Measurements from ENCODE around the gene MEF2C. TPM values are rescaled to one million over a fixed set of nuclear protein-coding genes. Genes with fewer than 3 reads are reported as not detected.
"Not testable (repeated sequence)": the region's sequence is repeated elsewhere in the genome, so short reads cannot be mapped to it uniquely, and the experiment has no call there.

The MEF2C gene
- total RNA-seq (2014; rRNA removed; shearing (Covaris generic); ENCODE audit: low replicate concordance), result 0.24 and 3.6 TPM in 2 replicates

- in situ Hi-C loops (cut with HindIII; ENCODE audit: low pct_unique_long_range_greater_than_20kb, low sequenced_read_pairs), result no loop called here
- peak; percentile 64 for DNase-seq (ENCODE audit: low read depth)
These were observed at the start of gene MEF2C for GRCh38 chr5:88883059-88883835. MEF2C (minus strand) TSS chr5:88883184; CDS start chr5:88823788, 59,396 bp downstream.

DNA sequence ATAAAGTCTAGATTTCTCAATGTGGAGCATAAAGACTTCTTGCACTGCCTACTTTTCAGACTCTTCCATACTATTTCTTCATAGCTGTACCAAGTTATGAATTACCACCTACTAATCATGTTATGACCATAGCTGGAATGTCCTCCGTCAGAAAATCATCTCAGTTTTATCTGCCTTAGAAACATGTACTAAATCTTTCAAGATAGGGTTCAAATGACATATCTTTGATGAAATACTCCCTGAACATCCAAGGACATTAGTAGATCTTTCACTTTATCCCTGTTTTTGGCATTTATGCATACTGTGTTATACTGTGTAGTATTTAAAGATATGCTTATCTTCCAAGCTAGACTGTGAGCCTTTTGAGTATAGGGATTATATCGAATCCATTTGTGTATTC is 49.6 kb upstream of the MEF2C start:
- DNase-seq (ENCODE audit: low read depth), result no peak
- in situ Hi-C loops (cut with HindIII; ENCODE audit: low pct_unique_long_range_greater_than_20kb, low sequenced_read_pairs), result no loop called here

DNA sequence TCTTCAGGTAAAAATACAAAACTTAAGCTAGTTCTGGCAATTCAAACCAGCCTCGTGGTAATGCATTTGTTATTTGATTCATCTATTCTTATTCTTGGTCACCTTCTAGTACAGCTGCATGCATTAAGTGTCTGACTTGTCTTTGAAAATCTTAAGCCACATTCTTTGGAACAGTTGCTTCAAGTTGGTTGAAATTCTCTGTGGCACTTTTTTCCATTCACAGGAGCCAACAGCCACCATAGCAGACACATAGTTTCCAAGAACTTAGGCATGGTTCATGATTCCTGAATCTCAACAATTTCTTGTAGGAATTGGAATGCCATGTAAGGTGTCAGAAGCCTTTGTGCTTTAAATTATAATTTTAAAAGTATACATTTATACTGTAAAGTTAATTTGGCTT is 47.4 kb upstream of the MEF2C start:
- in situ Hi-C loops (cut with HindIII; ENCODE audit: low pct_unique_long_range_greater_than_20kb, low sequenced_read_pairs), result no loop called here
- no peak for DNase-seq (ENCODE audit: low read depth)

GRCh38 chr5:88929385-88929784 is 46.4 kb upstream of the MEF2C start:
- no peak for DNase-seq (ENCODE audit: low read depth)
- in situ Hi-C loops (cut with HindIII; ENCODE audit: low pct_unique_long_range_greater_than_20kb, low sequenced_read_pairs), result no loop called here

DNA sequence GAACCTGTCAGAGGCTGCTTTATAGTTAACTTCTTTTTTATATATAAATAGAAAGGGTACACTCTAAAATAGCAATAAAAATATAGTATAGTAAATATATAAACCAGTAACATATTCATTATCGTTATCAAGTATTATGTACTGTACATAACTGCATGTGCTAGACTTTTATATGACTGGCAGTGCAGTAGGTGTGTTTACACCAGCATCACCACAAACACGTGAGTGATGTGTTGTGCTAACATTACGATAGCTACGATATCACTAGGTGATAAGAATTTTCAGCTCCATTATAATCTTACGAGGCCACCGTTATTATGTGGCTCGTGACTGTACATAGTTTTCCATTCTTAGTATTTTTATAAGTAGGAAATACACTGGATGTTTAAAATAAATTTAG is 43.8 kb upstream of the MEF2C start:
- DNase-seq (ENCODE audit: low read depth), result no peak
- in situ Hi-C loops (cut with HindIII; ENCODE audit: low pct_unique_long_range_greater_than_20kb, low sequenced_read_pairs), result no loop called here

- DNase-seq (ENCODE audit: low read depth), result no peak
- in situ Hi-C loops (cut with HindIII; ENCODE audit: low pct_unique_long_range_greater_than_20kb, low sequenced_read_pairs), result no loop called here
These were observed 42.9 kb upstream of the MEF2C start for GRCh38 chr5:88925692-88926490.

- in situ Hi-C loops (cut with HindIII; ENCODE audit: low pct_unique_long_range_greater_than_20kb, low sequenced_read_pairs), result no loop called here
- no peak for DNase-seq (ENCODE audit: low read depth)
These were observed 41.3 kb upstream of the MEF2C start for GRCh38 chr5:88924330-88924657.

- in situ Hi-C loops (cut with HindIII; ENCODE audit: low pct_unique_long_range_greater_than_20kb, low sequenced_read_pairs), result no loop called here
- no peak for DNase-seq (ENCODE audit: low read depth)
These were observed 40.8 kb upstream of the MEF2C start for GRCh38 chr5:88923623-88924329.

GRCh38 chr5:88912743-88913142 is 29.8 kb upstream of the MEF2C start:
- DNase-seq (ENCODE audit: low read depth); in situ Hi-C loops (cut with HindIII; ENCODE audit: low pct_unique_long_range_greater_than_20kb, low sequenced_read_pairs): not testable (repeated sequence)

DNA sequence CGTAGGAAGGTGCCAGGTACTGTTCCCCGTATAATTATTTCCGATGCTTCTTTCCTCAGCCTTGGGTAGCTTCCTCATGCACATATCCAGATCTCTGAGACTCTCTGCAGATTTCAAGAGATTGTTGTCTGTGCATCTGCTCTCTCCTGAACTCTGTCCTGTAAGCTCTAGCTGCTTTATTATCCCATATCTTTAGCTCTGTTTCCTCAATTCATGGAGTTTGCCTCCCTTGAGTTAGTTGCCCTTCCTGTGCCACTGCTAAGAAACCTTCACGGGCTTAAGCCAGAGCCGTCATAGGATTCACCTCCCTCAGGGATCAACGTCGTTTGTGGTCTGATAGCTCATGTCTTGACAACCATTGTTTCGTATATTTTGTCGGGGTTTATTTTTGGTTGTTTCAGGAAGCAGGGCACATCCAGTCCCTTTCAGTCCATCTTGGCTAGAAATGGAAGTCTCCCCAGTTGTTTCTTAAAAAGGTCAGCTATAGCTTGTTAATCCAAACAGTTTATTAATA is 28.1 kb upstream of the MEF2C start:
- DNase-seq (ENCODE audit: low read depth); in situ Hi-C loops (cut with HindIII; ENCODE audit: low pct_unique_long_range_greater_than_20kb, low sequenced_read_pairs): not testable (repeated sequence)

GRCh38 chr5:88904478-88904877 is 21.5 kb upstream of the MEF2C start:
- in situ Hi-C loops (cut with HindIII; ENCODE audit: low pct_unique_long_range_greater_than_20kb, low sequenced_read_pairs); DNase-seq (ENCODE audit: low read depth): not testable (repeated sequence)

- in situ Hi-C loops (cut with HindIII; ENCODE audit: low pct_unique_long_range_greater_than_20kb, low sequenced_read_pairs); DNase-seq (ENCODE audit: low read depth): not testable (repeated sequence)
These were observed 21.0 kb upstream of the MEF2C start for GRCh38 chr5:88903966-88904365.

DNA sequence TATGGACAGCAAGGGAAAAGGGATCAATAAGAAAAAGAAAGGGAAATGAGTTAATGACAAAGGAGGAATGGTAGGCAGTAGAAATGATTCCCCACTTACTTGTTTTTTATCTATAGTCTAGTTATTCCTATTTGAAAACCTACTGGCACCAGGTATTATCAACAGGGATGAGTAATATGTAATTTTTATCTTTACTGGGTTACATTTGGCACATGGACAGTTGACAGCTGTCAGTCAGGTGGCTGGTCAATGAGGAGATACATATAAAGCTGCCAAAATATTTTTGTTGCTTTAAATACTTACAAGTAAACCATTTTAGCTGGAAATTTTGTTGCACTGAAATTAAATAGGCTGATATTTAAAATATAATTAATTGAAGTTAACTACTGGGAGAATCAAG is 18.1 kb upstream of the MEF2C start:
- in situ Hi-C loops (cut with HindIII; ENCODE audit: low pct_unique_long_range_greater_than_20kb, low sequenced_read_pairs); DNase-seq (ENCODE audit: low read depth): not testable (repeated sequence)

DNA sequence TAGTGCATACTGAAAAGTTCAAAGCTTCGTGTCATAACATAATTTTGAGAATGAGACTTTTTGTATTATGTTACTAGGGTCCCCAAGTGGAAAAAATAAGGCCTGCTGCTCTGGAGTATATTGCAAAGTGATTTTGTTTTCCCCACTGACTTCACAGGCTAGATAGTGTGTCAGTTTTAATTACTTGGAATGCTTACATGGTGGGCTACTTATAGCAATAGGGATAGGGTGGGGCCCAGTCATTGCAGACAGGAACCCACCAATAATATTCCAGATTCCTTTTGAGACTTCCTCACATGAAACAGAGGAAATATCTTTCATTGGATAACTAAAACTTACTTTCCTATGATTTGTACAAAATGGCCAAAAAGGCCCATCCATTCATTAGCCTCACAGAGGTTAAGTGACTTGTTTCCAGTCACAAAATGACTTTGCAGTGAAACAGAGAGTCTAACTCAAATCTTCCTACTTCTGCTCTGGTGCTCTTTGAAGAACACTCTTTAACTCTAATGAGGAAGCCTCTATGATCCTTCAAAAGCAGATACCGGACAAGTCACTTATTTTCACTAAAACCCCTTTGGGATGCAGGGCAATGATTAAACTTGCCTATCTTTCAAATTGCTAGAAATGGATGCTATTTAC is 16.2 kb upstream of the MEF2C start:
- DNase-seq (ENCODE audit: low read depth), result no peak
- in situ Hi-C loops (cut with HindIII; ENCODE audit: low pct_unique_long_range_greater_than_20kb, low sequenced_read_pairs), result no loop called here

- in situ Hi-C loops (cut with HindIII; ENCODE audit: low pct_unique_long_range_greater_than_20kb, low sequenced_read_pairs), result no loop called here
- DNase-seq (ENCODE audit: low read depth), result no peak
These were observed 14.8 kb upstream of the MEF2C start for GRCh38 chr5:88897748-88898147.

GRCh38 chr5:88895681-88896501 is 12.9 kb upstream of the MEF2C start:
- in situ Hi-C loops (cut with HindIII; ENCODE audit: low pct_unique_long_range_greater_than_20kb, low sequenced_read_pairs), result no loop called here
- no peak for DNase-seq (ENCODE audit: low read depth)

- in situ Hi-C loops (cut with HindIII; ENCODE audit: low pct_unique_long_range_greater_than_20kb, low sequenced_read_pairs), result no loop called here
- DNase-seq (ENCODE audit: low read depth), result no peak
These were observed 9.7 kb upstream of the MEF2C start for GRCh38 chr5:88892669-88893068.
